Kidney (tissue), 14 donors: Measurements from ENCODE around the gene ZNF425. TPM values are rescaled to one million over a fixed set of nuclear protein-coding genes. Genes with fewer than 3 reads are reported as not detected.

Source experiments
- DNase-seq, 5 donors: peaks; one replicate each; pipeline ENCODE4 v3.0.0-alpha.2; 2013 to 2020
- FAIRE-seq: peaks from 2 replicates; lab custom pipeline; 2012; peaks lifted over from hg19 to GRCh38; lab: Jason Lieb, UNC
- H3K27ac ChIP-seq, 2 donors: one replicate each; pipeline ENCODE4 v1.7.0; 2013; ENCODE audit warnings: low read depth in 2 of 2, low read length in 2 of 2, inconsistent platforms in 1 of 2
- H3K27me3 ChIP-seq: one replicate; pipeline ENCODE4 v1.7.1; 2013; ENCODE audit warnings: low read length, inconsistent platforms; ENCODE audit not compliant: control insufficient read depth, insufficient read depth
- H3K36me3 ChIP-seq, 3 donors: one replicate each; pipeline versions ENCODE4 v1.7.0 to v1.7.1; 2013; ENCODE audit warnings: low read length in 3 of 3, control low read depth in 1 of 3, inconsistent platforms in 1 of 3; ENCODE audit not compliant: insufficient read depth in 3 of 3, control insufficient read depth in 2 of 3
- H3K4me1 ChIP-seq, 3 donors: one replicate each; pipeline versions ENCODE4 v1.7.0 to v1.7.1; 2013; ENCODE audit warnings: low read length in 3 of 3, inconsistent platforms in 1 of 3, low read depth in 1 of 3; ENCODE audit not compliant: control insufficient read depth in 2 of 3, insufficient read depth in 2 of 3
- H3K4me3 ChIP-seq, 3 donors: one replicate each; pipeline versions ENCODE4 v1.7.0 to v1.8.1; 2013; ENCODE audit warnings: low read length in 3 of 3, control low read depth in 1 of 3, inconsistent platforms in 1 of 3
- H3K9ac ChIP-seq, 3 donors: one replicate each; pipeline versions ENCODE4 v1.7.0 to v1.7.1; 2013; ENCODE audit warnings: low read length in 3 of 3, control low read depth in 1 of 3, inconsistent platforms in 1 of 3
- H3K9me3 ChIP-seq, 3 donors: one replicate each; pipeline versions ENCODE4 v1.7.0 to v1.7.1; 2013; ENCODE audit warnings: low read length in 3 of 3, control low read depth in 1 of 3, inconsistent platforms in 1 of 3; ENCODE audit not compliant: control insufficient read depth in 2 of 3, insufficient read depth in 1 of 3
- CTCF ChIP-seq: IDR thresholded peaks from 3 replicates; pipeline ENCODE4 v1.5.1; 2012; ENCODE audit warnings: mild to moderate bottlenecking, moderate library complexity, borderline replicate concordance; ENCODE audit not compliant: insufficient read depth; ENCODE audit errors: extremely low read depth
- intact Hi-C: fragments of 100-400 bp; cut with DNase I; formaldehyde crosslinking; loops from one replicate; pipeline ENCODE4 v1.11.1; 2022
- polyA plus RNA-seq: library from polyadenylated mRNA; stranded (reverse); fragments of 350-450 nt; fragmentation: Illumina TruSeq; extraction: RNeasy Lipid Tissue Mini Kit (QIAGEN cat#74804); gene quantifications from one replicate; pipeline ENCODE4 v1.2.3, GENCODE V29; 2014; ENCODE audit warnings: low read depth, low replicate concordance; ENCODE audit not compliant: insufficient read depth
- total RNA-seq: library from RNA; stranded (reverse); fragmentation: NEBNext Ultra II Directional; extraction: Animal tissue kit (Norgen Biotek cat#: 25700); gene quantifications from one replicate; pipeline ENCODE4 v1.2.1, GENCODE V29; 2021
- donor health status: control.
- donor health status: control.
- donor health status: control.
- donor health status: control.
- donor health status: control.
- donor health status: DM: yes; HTN: yes; CAD: no.
- donor health status: Normal renal cell carcinoma (clear cell type).

Gene ZNF425
- total and polyA plus RNA-seq, 2 donors from 2014 or later, result 2.4 to 2.5 TPM

DNA sequence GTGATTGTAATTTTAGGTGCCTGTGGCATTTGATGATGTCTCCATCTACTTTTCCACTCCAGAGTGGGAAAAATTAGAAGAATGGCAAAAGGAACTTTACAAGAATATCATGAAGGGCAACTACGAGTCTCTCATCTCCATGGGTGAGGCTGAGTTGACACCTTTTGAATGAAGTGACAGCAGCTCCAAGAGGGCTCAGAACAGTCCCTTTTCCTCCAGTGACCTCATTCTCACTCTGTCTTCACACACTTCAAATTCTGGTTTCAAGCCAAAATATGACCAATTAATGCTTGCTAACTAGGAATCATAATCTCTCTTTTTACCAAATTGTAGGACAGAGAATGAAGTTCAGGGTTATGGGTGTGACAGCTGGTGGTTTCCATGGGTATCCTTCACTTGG is 40.0 kb upstream of the ZNF425 start:
- no peak for TF ChIP-seq CTCF
- H3K36me3 ChIP-seq, result peaks cover 0 to 28% (median 25%) of the 10 kb centered on the region in 3 donors
- no peaks in the 10 kb centered on the region for H3K27me3 ChIP-seq
- FAIRE-seq (no peak), DNase-seq (no peak)
- H3K4me3 ChIP-seq, result no peak overlapping the region
- H3K9me3 ChIP-seq, result no peaks in the 10 kb centered on the region
- H3K27ac ChIP-seq, result no peak overlapping the region
- no peak overlapping the region for H3K9ac ChIP-seq
- no peaks in the 10 kb centered on the region for H3K4me1 ChIP-seq
- intact Hi-C loops, result no loop called here

GRCh38 chr7:149161241-149161848 is 35.2 kb upstream of the ZNF425 start:
- H3K4me1 ChIP-seq, result no peaks in the 10 kb centered on the region
- H3K9me3 ChIP-seq, result no peaks in the 10 kb centered on the region
- H3K36me3 ChIP-seq, result peaks cover 0 to 10% (median 8%) of the 10 kb centered on the region in 3 donors
- no peak overlapping the region for H3K9ac ChIP-seq
- H3K4me3 ChIP-seq, result no peak overlapping the region
- TF ChIP-seq CTCF, result no peak
- no peak overlapping the region for H3K27ac ChIP-seq
- FAIRE-seq, result no peak
- no peaks in the 10 kb centered on the region for H3K27me3 ChIP-seq
- DNase-seq, result no peak
- intact Hi-C loops, result no loop called here

DNA sequence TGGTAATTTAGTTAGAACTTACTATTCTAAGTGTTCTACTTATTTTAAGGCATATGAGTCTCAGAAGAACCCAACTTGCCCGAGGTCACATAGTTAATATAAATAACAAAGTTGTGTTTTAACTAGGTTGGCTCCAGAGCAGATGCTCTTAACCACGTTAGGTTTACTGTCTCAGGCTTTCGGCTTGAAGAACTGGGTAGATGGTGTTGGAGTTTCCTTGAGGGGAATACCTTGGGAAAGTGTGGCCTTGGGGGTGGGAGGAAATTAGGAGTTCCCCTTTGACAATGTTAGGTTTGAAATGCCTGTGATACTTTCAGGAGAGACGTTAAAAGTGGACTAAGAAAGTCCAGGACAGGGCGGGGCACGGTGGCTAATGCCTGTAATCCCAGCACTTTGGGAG is 30.8 kb upstream of the ZNF425 start:
- H3K27ac ChIP-seq, result no peak overlapping the region
- no peak overlapping the region for H3K9ac ChIP-seq
- H3K4me1 ChIP-seq, result no peaks in the 10 kb centered on the region
- intact Hi-C loops, result no loop called here
- H3K27me3 ChIP-seq, result no peaks in the 10 kb centered on the region
- H3K9me3 ChIP-seq, result no peaks in the 10 kb centered on the region
- H3K4me3 ChIP-seq, result no peak overlapping the region
- DNase-seq (no peak), FAIRE-seq (no peak)
- TF ChIP-seq CTCF, result no peak
- no peaks in the 10 kb centered on the region for H3K36me3 ChIP-seq

- peak in 4 of 5 donors; percentile 11 to 44 (median 36) for DNase-seq
- intact Hi-C loops, result no loop called here
- no peak overlapping the region for H3K4me3 ChIP-seq
- H3K36me3 ChIP-seq, result no peaks in the 10 kb centered on the region
- H3K27ac ChIP-seq, result no peak overlapping the region
- no peaks in the 10 kb centered on the region for H3K4me1 ChIP-seq
- H3K27me3 ChIP-seq, result no peaks in the 10 kb centered on the region
- no peak overlapping the region for H3K9ac ChIP-seq
- H3K9me3 ChIP-seq, result no peaks in the 10 kb centered on the region
- no peak for FAIRE-seq
- no peak for TF ChIP-seq CTCF
These were observed 27.9 kb upstream of the ZNF425 start for GRCh38 chr7:149154056-149154455.
